NCI-H446 treated with DMSO at 0.1 percent for 48 hours (cell line): ENCODE results near the gene FBXW2.

Source experiments
- DNase-seq: peaks from one replicate; lab custom pipeline; 2025; lab: John Stamatoyannopoulos, UW

Gene FBXW2

GRCh38 chr9:120742951-120743416, 50.2 kb downstream of the FBXW2 start:
- peak; percentile 2 for DNase-seq

DNA sequence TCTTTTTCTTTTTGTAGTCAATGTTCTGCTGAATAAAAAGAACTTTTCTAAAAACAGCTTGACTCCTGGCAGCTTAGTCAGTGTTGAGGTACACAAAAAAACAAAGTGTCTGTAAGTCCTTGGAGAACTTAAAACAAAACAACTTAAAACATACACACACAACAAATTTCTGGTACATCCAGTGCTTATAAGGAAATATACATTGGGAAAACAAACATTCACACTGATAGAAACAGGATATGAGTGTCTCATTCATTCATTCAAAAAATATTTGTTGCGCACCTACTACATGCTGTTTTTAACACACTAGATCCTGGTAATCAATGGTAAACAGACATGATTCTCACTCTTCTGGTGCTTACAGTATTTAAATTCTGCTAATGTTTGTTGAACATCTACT, 51.5 kb downstream of the FBXW2 start:
- no peak for DNase-seq

DNA sequence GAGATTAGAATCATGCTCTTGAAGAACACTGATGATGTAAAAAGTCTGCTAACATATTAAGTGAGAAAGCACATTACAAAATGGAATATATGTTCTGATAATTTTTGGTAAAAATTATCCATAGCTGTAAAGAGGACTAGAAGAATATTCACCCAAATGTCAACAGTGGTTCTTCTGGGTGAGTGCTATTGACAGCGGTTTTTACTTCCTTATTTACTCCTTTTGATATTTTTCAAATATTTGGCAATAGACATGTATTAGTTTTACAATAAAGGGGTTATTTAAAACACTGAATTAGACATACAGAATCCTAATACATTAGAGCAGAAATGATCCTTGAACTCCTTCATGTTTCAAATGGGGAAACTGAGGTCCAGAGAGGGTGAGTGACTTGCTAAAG, 52.0 kb downstream of the FBXW2 start:
- DNase-seq: no peak

GRCh38 chr9:120740132-120740531, 53.1 kb downstream of the FBXW2 start:
- no peak for DNase-seq

GRCh38 chr9:120737416-120738165, 55.6 kb downstream of the FBXW2 start:
- DNase-seq: no peak

DNA sequence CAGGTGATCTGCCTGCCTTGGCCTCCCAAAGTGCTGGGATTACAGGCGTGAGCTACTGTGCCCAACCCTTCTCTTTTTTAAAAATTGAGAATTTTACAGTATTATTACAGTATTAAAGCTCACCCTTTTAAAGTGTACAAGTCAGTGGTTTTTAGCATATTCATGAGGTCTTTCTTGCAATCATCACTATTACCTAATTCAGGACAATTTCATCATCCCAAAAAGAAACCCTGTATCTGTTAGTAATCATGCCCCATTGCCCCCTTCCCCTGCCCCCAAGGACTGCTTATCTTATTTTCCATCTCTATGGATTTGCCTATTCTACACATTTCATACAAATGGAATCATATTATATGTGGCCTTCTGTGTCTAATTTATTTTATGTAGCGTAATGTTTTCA, 56.3 kb downstream of the FBXW2 start:
- DNase-seq: no peak

- DNase-seq: no peak
These were observed 57.6 kb downstream of the FBXW2 start for GRCh38 chr9:120735415-120736126.

DNA sequence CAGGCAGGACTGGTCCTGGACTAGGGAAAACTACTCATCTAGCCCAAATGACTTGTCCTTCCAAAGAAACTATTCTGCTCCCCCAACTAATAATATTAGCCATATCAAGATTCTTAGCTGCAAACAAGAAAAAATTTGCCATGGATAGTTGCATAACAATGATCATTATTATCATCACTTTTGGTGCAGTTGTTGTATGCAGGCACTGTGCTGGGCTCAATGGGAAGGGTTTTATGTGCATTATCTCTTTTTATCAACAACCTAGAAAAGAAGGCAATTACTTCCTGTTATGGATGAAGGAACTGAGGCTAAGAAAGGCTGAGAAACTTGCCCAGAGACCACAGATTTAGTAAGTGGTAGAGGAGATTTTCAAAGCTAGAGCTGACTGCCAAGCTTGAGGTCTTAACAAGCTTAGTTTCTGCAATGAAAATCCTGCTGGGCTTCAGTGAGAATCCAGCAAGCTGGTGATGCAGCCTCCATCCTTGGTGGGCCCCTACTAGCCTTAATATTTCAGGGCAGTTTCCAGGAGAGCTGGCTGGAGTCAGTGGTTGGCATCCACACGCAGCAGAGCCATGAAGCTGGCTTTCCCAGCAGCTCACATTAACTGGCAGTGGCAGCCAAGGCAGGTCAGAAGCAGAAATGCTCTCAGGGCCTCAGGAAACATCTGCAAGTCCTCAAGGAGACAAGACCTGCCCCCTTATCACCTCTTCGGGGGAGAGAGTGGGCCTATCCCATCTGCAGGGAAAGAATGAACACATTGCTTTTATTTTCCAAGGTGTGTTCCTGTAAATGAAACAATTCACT, 58.4 kb downstream of the FBXW2 start:
- no peak for DNase-seq

DNA sequence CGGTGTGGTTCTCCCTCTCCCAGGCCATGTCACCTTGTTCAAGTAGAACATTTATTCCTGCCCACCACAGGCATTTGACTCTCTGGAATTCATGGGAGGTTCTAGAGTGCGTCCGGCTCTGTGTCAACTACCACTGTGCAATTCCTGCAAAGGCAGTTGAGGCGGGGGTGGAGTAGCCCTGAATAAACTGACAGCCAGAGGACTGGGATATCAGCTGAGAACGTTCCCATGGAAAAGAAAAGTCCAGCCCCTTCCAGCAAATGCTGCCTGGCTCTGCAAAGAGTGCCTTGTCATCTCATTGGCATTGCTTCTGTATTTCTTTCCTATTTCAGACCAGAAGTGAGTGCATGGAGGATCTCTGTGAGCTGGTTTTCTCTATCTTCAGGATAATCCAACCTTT, 60.0 kb downstream of the FBXW2 start:
- no peak for DNase-seq

DNA sequence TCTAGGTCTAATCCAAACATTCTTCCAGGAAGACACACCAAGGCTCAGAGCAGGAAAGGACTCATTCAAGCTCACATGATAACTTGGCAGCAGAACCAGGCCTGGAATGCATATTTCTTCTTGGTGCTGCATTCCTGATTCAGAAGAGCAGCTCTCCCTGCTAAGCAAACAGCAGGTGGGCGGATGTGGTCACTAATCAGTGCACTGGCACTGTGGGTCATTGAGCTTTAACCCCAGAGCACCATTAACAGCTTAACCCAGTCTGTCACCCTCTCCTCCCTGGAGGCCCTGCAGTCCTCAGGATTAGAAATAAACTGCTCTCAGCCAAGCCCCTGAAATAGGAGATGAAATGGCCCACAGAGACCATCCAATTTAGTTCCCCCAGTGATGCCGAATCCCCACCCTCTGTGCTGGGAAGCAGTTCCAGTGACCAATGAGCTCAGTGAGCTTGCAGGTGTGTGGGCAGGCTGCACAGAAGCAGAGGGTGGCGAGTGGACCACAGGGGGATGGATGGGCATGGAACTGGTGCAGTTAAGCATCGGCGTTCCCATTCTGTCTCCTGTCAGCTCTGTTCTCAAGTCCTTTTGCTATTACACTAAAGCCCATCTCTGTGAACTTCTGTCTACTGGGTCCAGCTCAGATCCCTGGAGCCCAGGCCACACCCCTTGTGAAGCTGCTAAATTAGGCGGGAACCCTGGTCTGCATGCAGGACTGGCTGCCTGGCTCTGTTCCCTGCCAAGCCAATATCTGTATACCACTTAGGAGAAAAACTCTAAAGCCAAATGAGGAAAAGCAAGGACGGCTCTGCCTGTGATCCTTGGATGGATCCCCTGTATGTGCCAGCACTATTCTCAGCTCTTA, 62.3 kb downstream of the FBXW2 start:
- DNase-seq: peak; percentile 47

- no peak for DNase-seq
These were observed 63.4 kb downstream of the FBXW2 start for GRCh38 chr9:120729791-120730241.

GRCh38 chr9:120726484-120726883, 66.7 kb downstream of the FBXW2 start:
- no peak for DNase-seq

DNA sequence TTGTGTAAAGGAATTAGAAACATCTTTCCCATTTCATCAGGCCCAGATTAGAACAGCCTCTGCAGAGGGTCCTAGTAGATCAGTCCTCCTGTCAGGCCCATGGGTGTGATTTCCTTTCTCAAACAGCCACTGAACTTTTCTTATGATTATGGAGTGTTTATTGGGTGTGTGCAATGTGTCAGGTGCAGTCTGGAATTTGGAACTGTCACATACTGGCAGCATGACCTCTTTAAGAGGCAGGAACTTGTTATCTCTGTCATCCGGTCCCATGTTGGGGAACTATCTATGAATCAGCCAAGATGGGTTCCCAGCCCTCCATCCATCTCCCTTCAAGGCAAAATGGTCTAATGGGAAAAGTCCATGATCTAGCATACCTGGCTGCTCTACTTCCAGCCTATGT, 67.3 kb downstream of the FBXW2 start:
- no peak for DNase-seq

DNA sequence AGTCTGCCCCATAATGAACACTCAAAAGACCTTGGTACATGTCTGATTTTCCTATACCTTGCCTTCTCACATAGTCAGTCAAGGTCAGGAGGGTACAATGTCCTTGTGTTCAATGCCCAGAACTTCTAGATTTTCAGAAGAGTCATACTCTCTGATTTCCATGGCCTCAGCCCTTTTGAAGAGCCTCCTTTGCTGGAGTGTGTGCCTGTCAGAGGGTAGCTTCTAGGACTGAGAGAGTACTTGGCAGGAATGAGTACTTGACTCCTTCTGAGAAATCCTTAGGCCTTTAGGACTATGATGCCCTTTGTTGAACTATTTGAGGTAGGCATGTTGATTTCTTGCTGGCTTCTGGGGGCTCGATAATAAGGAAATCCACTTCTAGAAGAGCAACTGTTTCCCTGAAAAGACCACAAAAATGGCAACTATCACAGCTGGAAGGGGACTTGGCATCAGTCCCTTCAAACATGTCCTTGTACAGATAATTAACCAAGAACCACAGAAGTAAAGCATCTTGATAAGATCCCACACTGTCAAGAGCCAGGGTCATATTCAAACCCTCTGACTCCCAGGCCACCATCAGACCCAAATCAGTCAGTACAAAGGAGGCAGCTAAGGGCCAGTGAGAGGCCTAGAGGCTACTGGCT, 68.3 kb downstream of the FBXW2 start:
- no peak for DNase-seq

DNA sequence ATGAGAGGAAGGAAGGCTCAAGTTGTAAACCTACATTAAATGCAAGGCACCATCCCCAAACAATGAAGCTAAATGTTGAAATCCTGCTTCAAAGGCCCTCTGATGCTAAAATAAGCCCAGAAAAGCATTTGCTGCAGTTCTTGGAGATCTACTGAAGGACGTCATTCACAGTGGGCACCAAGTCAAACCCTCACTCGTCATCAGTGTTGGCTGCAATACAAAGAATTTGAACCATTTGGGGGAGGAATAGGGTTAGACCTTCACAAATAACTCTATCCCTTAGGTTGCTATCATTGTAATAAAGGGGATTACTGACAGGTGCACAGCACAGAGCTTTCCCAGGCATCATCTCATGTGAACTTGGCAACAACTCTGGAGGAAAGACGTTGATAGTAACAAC, 69.7 kb downstream of the FBXW2 start:
- no peak for DNase-seq

DNA sequence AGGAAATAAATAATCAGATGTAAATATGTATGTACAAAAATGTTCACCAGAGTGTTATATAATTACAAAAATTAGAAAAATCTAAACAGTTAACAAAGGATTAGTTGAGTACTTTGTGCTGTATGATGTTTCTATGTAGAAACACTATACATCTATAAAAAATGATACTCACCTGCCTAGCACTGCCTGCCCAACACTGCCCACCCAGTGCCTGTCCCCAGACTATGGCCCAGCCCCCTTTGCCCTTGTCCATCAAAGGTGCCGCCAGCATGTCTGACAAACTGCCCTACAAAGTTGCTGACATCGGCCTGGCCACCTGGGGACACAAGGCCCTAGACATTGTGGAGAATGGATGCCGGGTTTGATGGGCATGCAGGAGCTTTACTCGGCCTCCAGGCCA, 72.8 kb downstream of the FBXW2 start:
- DNase-seq: no peak

- no peak for DNase-seq
These were observed 74.9 kb downstream of the FBXW2 start for GRCh38 chr9:120718316-120718715.

GRCh38 chr9:120717176-120717575, 76.0 kb downstream of the FBXW2 start:
- no peak for DNase-seq

DNA sequence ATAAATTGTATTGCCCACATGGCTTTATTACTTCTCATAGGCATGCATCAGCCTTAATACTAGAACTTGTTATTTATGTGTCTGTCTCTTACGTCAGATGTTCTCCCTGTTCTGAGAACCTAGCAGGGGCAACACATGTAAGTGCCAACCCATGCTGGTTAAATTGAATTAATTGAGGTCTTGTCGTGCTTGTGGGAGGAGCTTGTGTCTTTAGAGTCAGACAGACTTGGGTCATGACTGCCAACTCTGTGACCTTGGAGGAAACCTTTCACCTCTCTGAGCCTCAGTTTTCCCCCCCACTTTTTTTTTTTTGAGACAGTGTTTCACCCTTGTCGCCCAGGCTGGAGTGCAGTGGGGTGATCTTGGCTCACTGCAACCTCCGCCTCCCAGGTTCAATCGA, 76.7 kb downstream of the FBXW2 start:
- DNase-seq: no peak

GRCh38 chr9:120715389-120715924, 77.8 kb downstream of the FBXW2 start:
- DNase-seq: no peak

DNA sequence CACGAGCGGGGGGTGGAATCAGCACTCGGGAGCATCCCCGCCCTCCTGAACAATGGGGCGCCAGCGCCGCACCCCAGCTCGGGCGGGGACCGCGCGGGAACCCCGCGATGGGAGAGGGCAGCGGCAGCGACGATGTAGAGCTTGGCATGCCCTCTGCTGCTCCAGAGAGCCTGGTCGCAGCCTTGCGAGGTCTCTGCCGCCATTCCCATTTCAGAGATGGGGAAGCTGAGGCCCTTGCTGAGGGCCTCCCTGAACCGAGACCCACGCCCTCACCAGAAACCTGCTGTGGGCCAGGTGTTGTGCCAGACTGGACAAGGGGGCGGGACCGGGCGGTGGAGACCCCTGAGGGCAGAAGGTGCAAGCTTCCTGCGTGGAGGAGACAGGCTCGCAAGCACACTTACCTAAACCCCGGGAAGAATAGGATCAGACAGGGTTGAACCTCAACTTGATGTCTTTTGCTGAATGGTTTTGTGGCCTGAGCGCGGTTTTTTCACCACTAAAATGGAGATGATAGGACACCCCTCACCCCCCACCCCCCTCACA, 78.3 kb downstream of the FBXW2 start:
- no peak for DNase-seq
